Thyroid gland (tissue), 4 donors: ENCODE data around the gene MCHR1. TPM values are rescaled to one million over a fixed set of nuclear protein-coding genes. Genes with fewer than 3 reads are reported as not detected.
A peak's percentile ranks its signal among the peaks of the same experiment; 100 is the strongest.

ENCODE experiments used
- DNase-seq, 2 donors: peaks; one replicate each; pipeline ENCODE4 v3.0.0-alpha.2; 2019
- H3K27ac ChIP-seq, 3 donors: fragments of 200-600 bp; sonication (generic); 1 replicate in 2 of 3; 2 replicates in 1 of 3; pipeline ENCODE4 v1.5.1; 2016 to 2019; ENCODE audit warnings: mild to moderate bottlenecking in 1 of 3, moderate library complexity in 1 of 3
- H3K27me3 ChIP-seq: fragments of 200-600 bp; sonication (generic); one replicate; pipeline ENCODE4 v1.5.1; 2019
- H3K36me3 ChIP-seq, 2 donors: fragments of 200-600 bp; sonication (generic); one replicate each; pipeline ENCODE4 v1.5.1; 2016 to 2019
- H3K4me1 ChIP-seq, 2 donors: fragments of 200-600 bp; sonication (generic); one replicate each; pipeline ENCODE4 v1.5.1; 2017 to 2019
- H3K4me3 ChIP-seq, 3 donors: fragments of 200-600 bp; sonication (generic); replicated peaks in 1 of 3; 1 replicate in 2 of 3; 2 replicates in 1 of 3; pipeline ENCODE4 v1.5.1; 2016; ENCODE audit warnings: mild to moderate bottlenecking in 1 of 3
- H3K9me3 ChIP-seq: fragments of 200-600 bp; sonication (generic); one replicate; pipeline ENCODE4 v1.5.1; 2017
- POLR2A ChIP-seq, 2 donors: fragments of 450-650 bp; IDR thresholded peaks; one replicate each; pipeline ENCODE4 v1.6.1; 2017; ENCODE audit warnings: antibody characterized with exemption in 2 of 2, mild to moderate bottlenecking in 2 of 2, moderate library complexity in 1 of 2
- WGBS, 2 donors: methylation state at CpG; one replicate each; pipeline ENCODE4 v1.1.5; 2017; 5-methylcytosine and 5-hydroxymethylcytosine counted together
- intact Hi-C: fragments of 100-400 bp; cut with DNase I; formaldehyde crosslinking; loops from one replicate; pipeline ENCODE4 v1.15.1; 2023
- total RNA-seq, 4 donors: library from RNA; depleted of rRNA; stranded (reverse); fragments of >200 nt; gene quantifications; one replicate each; pipeline ENCODE4 v1.2.3, GENCODE V29; 2016
- TF ChIP-seq, protein P1 (sequence below), 6 experiments: fragments of 200-600 bp in 3 of 6; fragments of 450-650 bp in 3 of 6; sonication (generic) in 3 of 6; IDR thresholded peaks; one replicate each; pipeline ENCODE4 v1.5.1; 2016 to 2019; ENCODE audit warnings: antibody characterized with exemption in 6 of 6, mild to moderate bottlenecking in 2 of 6, inconsistent platforms in 1 of 6, moderate library complexity in 1 of 6

The MCHR1 gene
- total RNA-seq, 4 donors from 2014 or later = not detected

DNA sequence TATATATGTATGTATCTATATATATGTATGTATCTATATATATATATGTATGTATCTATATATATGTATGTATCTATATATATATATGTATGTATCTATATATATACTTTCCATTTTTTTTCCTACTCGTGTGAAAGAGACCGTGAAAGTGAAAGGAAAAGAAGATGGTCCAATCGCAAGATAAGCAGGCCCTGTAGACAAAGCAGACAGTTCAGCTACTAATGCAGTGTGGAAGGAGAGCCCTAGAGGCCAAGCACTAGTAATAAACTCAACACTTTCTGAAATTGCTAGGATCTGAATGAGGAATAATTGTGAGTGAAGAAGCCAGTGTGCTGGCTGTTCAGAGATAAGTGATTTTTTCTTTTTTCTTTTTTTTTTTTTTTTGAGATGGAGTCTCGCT, 47.2 kb downstream of the MCHR1 start:
- WGBS, 2 donors = 75 to 77% methylated on average over 4 of the region's 4 CpGs
- intact Hi-C loops = no loop called here

DNA sequence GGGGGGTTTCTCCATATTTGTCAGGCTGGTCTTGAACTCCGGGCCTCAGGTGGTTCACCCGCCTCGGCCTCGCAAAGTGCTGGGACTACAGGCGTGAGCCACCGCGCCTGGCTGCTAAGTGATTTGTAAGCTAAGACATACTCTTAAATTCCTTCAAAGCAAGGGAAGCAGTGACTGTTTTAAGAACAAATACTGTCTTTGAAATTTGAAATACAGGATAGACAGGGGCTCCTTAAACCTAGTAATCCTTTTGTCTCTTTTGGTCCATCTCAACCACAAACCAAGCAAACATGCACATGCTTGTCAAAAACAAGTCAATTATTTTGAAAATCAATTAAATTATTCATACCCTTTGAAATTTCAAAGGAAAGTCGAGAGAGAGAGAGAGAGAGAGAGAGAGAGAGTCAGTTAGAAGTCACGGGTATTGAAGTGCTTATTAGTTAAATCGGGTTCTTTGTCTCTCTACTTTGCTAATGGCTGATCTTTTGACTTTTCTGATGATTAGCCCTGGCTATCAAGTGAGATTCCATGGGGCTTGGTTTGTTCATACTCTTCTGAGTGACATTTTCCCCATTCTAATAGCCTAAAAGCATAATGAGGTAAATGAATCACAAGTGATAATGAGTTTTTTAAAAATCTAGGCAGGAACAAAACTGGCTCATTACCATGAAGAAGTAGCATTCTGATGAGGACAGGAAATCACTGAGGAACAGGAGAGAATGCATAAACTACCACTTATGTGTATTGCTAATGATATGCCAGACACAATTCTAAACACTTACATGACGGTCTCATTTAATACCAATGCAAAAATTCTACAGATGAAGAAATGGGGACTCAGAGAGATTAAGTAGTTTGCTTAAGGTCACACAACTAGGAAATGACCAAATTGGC, 48.0 kb downstream of the MCHR1 start:
- 79 to 82% methylated on average over 11 of the region's 11 CpGs for WGBS, 2 donors
- intact Hi-C loops = no loop called here
- H3K27me3 ChIP-seq = no peaks in the 10 kb centered on the region
- no peak overlapping the region for H3K4me3 ChIP-seq
- no peaks in the 10 kb centered on the region for H3K36me3 ChIP-seq
- peaks cover 15 to 46% of the 10 kb centered on the region in 2 donors for H3K4me1 ChIP-seq
- TF ChIP-seq, protein P1, sequence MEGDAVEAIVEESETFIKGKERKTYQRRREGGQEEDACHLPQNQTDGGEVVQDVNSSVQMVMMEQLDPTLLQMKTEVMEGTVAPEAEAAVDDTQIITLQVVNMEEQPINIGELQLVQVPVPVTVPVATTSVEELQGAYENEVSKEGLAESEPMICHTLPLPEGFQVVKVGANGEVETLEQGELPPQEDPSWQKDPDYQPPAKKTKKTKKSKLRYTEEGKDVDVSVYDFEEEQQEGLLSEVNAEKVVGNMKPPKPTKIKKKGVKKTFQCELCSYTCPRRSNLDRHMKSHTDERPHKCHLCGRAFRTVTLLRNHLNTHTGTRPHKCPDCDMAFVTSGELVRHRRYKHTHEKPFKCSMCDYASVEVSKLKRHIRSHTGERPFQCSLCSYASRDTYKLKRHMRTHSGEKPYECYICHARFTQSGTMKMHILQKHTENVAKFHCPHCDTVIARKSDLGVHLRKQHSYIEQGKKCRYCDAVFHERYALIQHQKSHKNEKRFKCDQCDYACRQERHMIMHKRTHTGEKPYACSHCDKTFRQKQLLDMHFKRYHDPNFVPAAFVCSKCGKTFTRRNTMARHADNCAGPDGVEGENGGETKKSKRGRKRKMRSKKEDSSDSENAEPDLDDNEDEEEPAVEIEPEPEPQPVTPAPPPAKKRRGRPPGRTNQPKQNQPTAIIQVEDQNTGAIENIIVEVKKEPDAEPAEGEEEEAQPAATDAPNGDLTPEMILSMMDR (IDR thresholded peaks at IDR 0.05) = no peak
- no peak for TF ChIP-seq POLR2A (IDR thresholded peaks at IDR 0.05)
- peak overlapping the region; percentile 66 to 90 (median 78) for H3K27ac ChIP-seq
- peak; percentile 51 to 63 for DNase-seq
- no peaks in the 10 kb centered on the region for H3K9me3 ChIP-seq

More for the DNA sequence above, 47.2 kb downstream of the MCHR1 start:
- H3K4me3 ChIP-seq = no peak overlapping the region
- no peaks in the 10 kb centered on the region for H3K9me3 ChIP-seq
- TF ChIP-seq, protein P1 (IDR thresholded peaks at IDR 0.05) = no peak
- TF ChIP-seq POLR2A (IDR thresholded peaks at IDR 0.05) = no peak
- no peaks in the 10 kb centered on the region for H3K36me3 ChIP-seq
- no peaks in the 10 kb centered on the region for H3K27me3 ChIP-seq
- H3K27ac ChIP-seq = peak overlapping the region in 2 of 3 donors; percentile 78 to 90
- DNase-seq = no peak
- peaks cover 11 to 38% of the 10 kb centered on the region in 2 donors for H3K4me1 ChIP-seq

DNA sequence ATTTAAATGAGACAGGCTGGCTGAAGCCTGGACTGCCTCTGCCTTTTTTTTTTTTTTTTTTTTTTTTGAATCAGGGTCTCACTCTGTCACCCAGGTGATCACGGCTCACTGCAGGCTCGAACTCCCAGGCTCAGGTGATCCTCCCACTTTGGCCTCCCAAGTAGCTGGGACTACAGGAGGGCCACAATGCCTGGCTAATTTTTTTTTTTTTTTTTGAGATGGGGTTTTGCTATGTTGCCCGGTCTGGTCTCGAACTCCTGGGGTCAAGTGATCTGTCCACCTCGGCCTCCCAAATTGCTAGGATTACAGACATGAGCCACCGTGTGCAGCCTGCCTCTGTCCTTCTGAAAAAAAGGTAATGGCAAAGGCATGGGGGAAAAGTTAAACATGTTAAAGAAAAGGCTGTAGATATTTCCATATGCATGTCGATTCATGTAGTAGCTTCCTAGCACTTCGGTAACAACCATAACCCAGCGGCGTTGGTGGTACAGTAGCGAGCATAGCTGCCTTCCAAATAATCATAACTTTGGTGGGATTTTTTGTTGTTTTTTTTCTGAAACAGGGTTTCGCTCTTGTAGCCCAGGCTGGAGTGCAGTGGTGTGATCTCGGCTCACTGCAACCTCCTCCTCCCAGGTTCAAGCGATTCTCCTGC, 48.8 kb downstream of the MCHR1 start:
- H3K27me3 ChIP-seq = no peaks in the 10 kb centered on the region
- no peak overlapping the region for H3K4me3 ChIP-seq
- H3K9me3 ChIP-seq = no peaks in the 10 kb centered on the region
- intact Hi-C loops = no loop called here
- 84 to 88% methylated on average over 14 of the region's 14 CpGs for WGBS, 2 donors
- DNase-seq = no peak
- no peaks in the 10 kb centered on the region for H3K36me3 ChIP-seq
- peaks cover 21 to 54% of the 10 kb centered on the region in 2 donors for H3K4me1 ChIP-seq
- H3K27ac ChIP-seq = peak overlapping the region; percentile 66 to 90 (median 78)
- no peak for TF ChIP-seq POLR2A (IDR thresholded peaks at IDR 0.05)
- TF ChIP-seq, protein P1 (IDR thresholded peaks at IDR 0.05) = no peak

DNA sequence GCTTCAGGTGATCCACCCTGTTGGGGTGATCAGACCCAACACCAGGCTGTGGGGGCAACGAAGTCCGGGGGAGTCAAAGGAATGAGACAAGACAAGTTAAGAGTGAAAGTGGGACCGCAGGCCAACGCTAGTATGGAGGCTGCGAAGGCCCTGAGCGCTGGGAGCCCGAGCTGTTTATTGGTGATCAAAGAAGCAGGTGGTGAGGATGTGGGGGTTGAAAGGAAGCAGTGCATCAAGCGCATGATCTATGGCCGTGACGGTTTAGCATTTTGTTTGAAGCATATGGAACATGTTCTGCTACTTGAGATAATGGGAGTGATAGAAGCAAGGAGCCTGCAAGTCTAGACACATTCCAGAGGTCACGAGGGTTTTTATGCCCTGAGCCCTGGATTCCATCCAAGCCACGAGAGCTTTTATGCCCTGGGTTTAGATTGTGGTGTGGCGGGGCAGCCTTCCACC, 49.5 kb downstream of the MCHR1 start:
- no peak for TF ChIP-seq POLR2A (IDR thresholded peaks at IDR 0.05)
- TF ChIP-seq, protein P1 (IDR thresholded peaks at IDR 0.05) = no peak
- Histone ChIP-seq H3K4me3 (no peak overlapping the region), H3K27ac (peak overlapping the region; percentile 66 to 90 (median 78)), H3K27me3 (no peaks in the 10 kb centered on the region), H3K9me3 (no peaks in the 10 kb centered on the region), H3K36me3 (no peaks in the 10 kb centered on the region), H3K4me1 (peaks cover 21 to 61% of the 10 kb centered on the region in 2 donors)
- intact Hi-C loops = no loop called here
- peak; percentile 84 for DNase-seq
- WGBS, 2 donors = 30 to 36% methylated on average over 13 of the region's 13 CpGs
